Measurements from ENCODE around the gene KRT80.
A peak's percentile ranks its signal among the peaks of the same experiment; 100 is the strongest.

KRT80 gene

GRCh38 chr12:52234223-52234810 is 42.5 kb upstream of the KRT80 start:
- H3K4me3 ChIP-seq (ENCODE audit: low read length): no peak overlapping the region
- no peaks in the 10 kb centered on the region for H3K36me3 ChIP-seq (ENCODE audit: control insufficient read depth, insufficient read depth, low read length)
- no CpG with 5 or more reads among the region's 10 CpGs for WGBS (ENCODE audit: insufficient coverage, insufficient read length)
- H3K27me3 ChIP-seq (ENCODE audit: control insufficient read depth, insufficient read depth, low read length): peaks cover 12% of the 10 kb centered on the region; the same call in 1 of the 2 replicates
- peaks cover 12% of the 10 kb centered on the region for H3K4me1 ChIP-seq (ENCODE audit: control insufficient read depth, insufficient read depth, low read length)
- H3K9me3 ChIP-seq (ENCODE audit: control insufficient read depth, insufficient read depth, low read length): no peaks in the 10 kb centered on the region
- no peak overlapping the region for H3K27ac ChIP-seq (ENCODE audit: low read length)
- no peak for DNase-seq (ENCODE audit: low read depth, low spot score)

GRCh38 chr12:52233462-52234207 is 41.8 kb upstream of the KRT80 start:
- no peaks in the 10 kb centered on the region for H3K9me3 ChIP-seq (ENCODE audit: control insufficient read depth, insufficient read depth, low read length)
- no CpG with 5 or more reads among the region's 40 CpGs for WGBS (ENCODE audit: insufficient coverage, insufficient read length)
- no peak for DNase-seq (ENCODE audit: low read depth, low spot score)
- no peak overlapping the region for H3K27ac ChIP-seq (ENCODE audit: low read length)
- peaks cover 12% of the 10 kb centered on the region; the same call in 1 of the 2 replicates for H3K27me3 ChIP-seq (ENCODE audit: control insufficient read depth, insufficient read depth, low read length)
- H3K36me3 ChIP-seq (ENCODE audit: control insufficient read depth, insufficient read depth, low read length): no peaks in the 10 kb centered on the region
- peaks cover 12% of the 10 kb centered on the region for H3K4me1 ChIP-seq (ENCODE audit: control insufficient read depth, insufficient read depth, low read length)
- H3K4me3 ChIP-seq (ENCODE audit: low read length): peak overlapping the region; percentile 27; the same call in 1 of the 2 replicates

GRCh38 chr12:52232674-52233461 is 41.1 kb upstream of the KRT80 start, which contains the start of gene KRT7:
KRT7 (plus strand) TSS chr12:52233243; CDS start chr12:52233297, 54 bp downstream.
- H3K27me3 ChIP-seq (ENCODE audit: control insufficient read depth, insufficient read depth, low read length): peaks cover 12% of the 10 kb centered on the region; the same call in 1 of the 2 replicates
- H3K4me3 ChIP-seq (ENCODE audit: low read length): peak within 1 kb of the TSS; percentile 27; the same call in 1 of the 2 replicates

GRCh38 chr12:52232203-52232673 is 40.4 kb upstream of the KRT80 start:
- Histone ChIP-seq H3K36me3 (ENCODE audit: control insufficient read depth, insufficient read depth, low read length) (no peaks in the 10 kb centered on the region), H3K27ac (ENCODE audit: low read length) (no peak overlapping the region), H3K27me3 (ENCODE audit: control insufficient read depth, insufficient read depth, low read length) (peaks cover 12% of the 10 kb centered on the region; the same call in 1 of the 2 replicates), H3K9me3 (ENCODE audit: control insufficient read depth, insufficient read depth, low read length) (no peaks in the 10 kb centered on the region), H3K4me3 (ENCODE audit: low read length) (no peak overlapping the region), H3K4me1 (ENCODE audit: control insufficient read depth, insufficient read depth, low read length) (peaks cover 7% of the 10 kb centered on the region)
- WGBS (ENCODE audit: insufficient coverage, insufficient read length): no CpG with 5 or more reads among the region's 12 CpGs
- no peak for DNase-seq (ENCODE audit: low read depth, low spot score)

More at GRCh38 chr12:52232674-52233461, 41.1 kb upstream of the KRT80 start, which contains the start of gene KRT7:
- Histone ChIP-seq H3K36me3 (ENCODE audit: control insufficient read depth, insufficient read depth, low read length) (no peaks in the 10 kb centered on the region), H3K9me3 (ENCODE audit: control insufficient read depth, insufficient read depth, low read length) (no peaks in the 10 kb centered on the region), H3K4me1 (ENCODE audit: control insufficient read depth, insufficient read depth, low read length) (peaks cover 7% of the 10 kb centered on the region), H3K27ac (ENCODE audit: low read length) (no peak within 1 kb of the TSS)
- no CpG with 5 or more reads among the region's 58 CpGs for WGBS (ENCODE audit: insufficient coverage, insufficient read length)
- DNase-seq (ENCODE audit: low read depth, low spot score): no peak

DNA sequence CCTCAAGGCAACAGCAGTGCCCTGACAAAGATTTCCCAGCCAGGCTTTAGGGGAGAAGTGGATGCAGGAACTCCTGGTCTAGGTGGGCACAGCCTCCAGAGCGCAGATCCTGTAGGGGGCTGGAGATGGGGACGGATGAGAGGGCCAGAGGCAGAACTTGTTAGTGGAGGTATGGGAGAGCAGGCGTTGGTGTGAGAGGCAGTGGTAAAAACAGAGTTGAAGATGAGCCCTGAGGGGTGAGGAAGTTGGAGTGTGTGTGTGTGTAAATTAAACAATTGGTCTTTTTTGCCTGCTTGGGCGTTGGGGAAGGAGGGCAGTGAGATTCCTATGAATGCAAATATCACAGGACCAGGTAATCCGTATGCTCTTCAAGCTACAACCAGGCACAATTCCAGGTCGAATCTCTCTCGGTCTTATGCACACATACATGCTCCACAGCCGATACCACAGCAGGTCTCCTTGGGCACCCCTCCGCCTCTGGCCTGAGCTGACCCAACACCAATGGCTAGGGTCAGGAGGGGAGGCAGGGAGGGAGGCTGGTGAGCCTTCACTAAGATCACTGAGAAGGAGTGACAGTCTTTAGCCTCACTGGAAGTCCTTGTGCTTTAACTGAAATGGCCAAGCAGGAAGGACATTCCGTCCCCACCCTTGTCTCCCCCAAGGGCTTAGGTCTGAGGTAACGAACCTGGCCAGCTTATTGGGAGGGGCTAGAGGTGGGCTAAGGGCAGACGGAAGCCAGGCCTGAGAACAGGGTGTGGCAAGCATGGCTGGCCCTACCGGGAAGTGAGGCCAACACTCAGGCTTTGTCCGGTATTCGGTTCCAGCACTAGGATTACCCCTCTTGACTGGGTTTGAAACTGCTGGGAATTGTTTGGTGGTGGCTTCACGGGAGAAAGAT is 39.7 kb upstream of the KRT80 start:
- no CpG with 5 or more reads among the region's 16 CpGs for WGBS (ENCODE audit: insufficient coverage, insufficient read length)
- no peaks in the 10 kb centered on the region for H3K9me3 ChIP-seq (ENCODE audit: control insufficient read depth, insufficient read depth, low read length)
- no peaks in the 10 kb centered on the region for H3K36me3 ChIP-seq (ENCODE audit: control insufficient read depth, insufficient read depth, low read length)
- H3K4me1 ChIP-seq (ENCODE audit: control insufficient read depth, insufficient read depth, low read length): peaks cover 7% of the 10 kb centered on the region
- DNase-seq (ENCODE audit: low read depth, low spot score): no peak
- peaks cover 12% of the 10 kb centered on the region; the same call in 1 of the 2 replicates for H3K27me3 ChIP-seq (ENCODE audit: control insufficient read depth, insufficient read depth, low read length)
- no peak overlapping the region for H3K4me3 ChIP-seq (ENCODE audit: low read length)
- no peak overlapping the region for H3K27ac ChIP-seq (ENCODE audit: low read length)

- H3K27ac ChIP-seq (ENCODE audit: low read length): no peak overlapping the region
- DNase-seq (ENCODE audit: low read depth, low spot score): no peak
- H3K36me3 ChIP-seq (ENCODE audit: control insufficient read depth, insufficient read depth, low read length): no peaks in the 10 kb centered on the region
- no peaks in the 10 kb centered on the region for H3K9me3 ChIP-seq (ENCODE audit: control insufficient read depth, insufficient read depth, low read length)
- no CpG with 5 or more reads among the region's 8 CpGs for WGBS (ENCODE audit: insufficient coverage, insufficient read length)
- peaks cover 12% of the 10 kb centered on the region; the same call in 1 of the 2 replicates for H3K27me3 ChIP-seq (ENCODE audit: control insufficient read depth, insufficient read depth, low read length)
- H3K4me3 ChIP-seq (ENCODE audit: low read length): no peak overlapping the region
- H3K4me1 ChIP-seq (ENCODE audit: control insufficient read depth, insufficient read depth, low read length): peaks cover 7% of the 10 kb centered on the region
These were observed 38.8 kb upstream of the KRT80 start for GRCh38 chr12:52230364-52231281.

DNA sequence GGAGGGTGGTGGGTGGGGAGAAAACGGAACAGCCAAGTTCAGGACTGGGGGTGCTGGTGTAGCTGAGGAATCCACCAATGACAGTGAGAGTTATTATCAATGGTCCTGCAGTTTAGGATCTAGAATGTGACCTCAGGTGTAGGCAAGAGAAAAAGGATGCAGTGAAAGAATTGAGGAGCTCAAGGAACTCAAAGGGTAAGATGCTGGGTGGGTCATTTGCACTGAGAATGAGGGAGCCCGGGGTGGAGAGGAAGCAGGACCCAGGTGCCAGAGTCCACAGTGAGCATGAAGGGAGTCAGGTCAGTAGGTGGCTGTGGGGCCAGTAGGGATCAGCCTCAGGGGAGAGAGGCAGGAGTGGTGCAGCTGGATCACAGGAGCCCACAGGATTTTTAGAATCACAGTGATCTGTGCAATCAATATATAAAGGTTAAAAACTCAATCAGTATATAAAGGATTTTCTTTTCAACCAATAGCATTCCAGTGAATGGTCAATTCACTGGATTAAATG is 38.1 kb upstream of the KRT80 start:
- no peaks in the 10 kb centered on the region for H3K9me3 ChIP-seq (ENCODE audit: control insufficient read depth, insufficient read depth, low read length)
- no peaks in the 10 kb centered on the region for H3K36me3 ChIP-seq (ENCODE audit: control insufficient read depth, insufficient read depth, low read length)
- no peak for DNase-seq (ENCODE audit: low read depth, low spot score)
- no CpG with 5 or more reads among the region's 2 CpGs for WGBS (ENCODE audit: insufficient coverage, insufficient read length)
- peaks cover 7% of the 10 kb centered on the region for H3K4me1 ChIP-seq (ENCODE audit: control insufficient read depth, insufficient read depth, low read length)
- no peak overlapping the region for H3K27ac ChIP-seq (ENCODE audit: low read length)
- H3K27me3 ChIP-seq (ENCODE audit: control insufficient read depth, insufficient read depth, low read length): peaks cover 12% of the 10 kb centered on the region; the same call in 1 of the 2 replicates
- H3K4me3 ChIP-seq (ENCODE audit: low read length): no peak overlapping the region

DNA sequence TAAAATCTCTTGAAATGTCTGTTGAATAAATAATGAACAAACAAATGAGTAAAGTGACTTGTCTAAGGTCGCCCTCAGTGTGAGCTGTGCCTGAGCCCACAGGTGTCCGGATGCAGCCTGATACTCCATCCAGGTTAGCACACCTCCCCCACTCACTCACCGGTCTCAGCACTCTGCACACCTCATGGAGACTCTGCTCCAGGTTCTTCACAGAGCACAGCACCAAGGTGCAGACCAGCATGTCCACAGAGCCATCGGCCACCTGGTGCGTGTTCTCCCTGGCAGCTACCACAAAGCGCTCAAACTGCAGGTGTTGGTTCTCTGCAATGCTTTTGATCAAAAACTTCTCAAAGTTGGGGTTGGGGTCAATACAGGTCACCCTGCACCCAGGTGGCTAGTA is 37.1 kb upstream of the KRT80 start:
- no peak for DNase-seq (ENCODE audit: low read depth, low spot score)
- H3K4me1 ChIP-seq (ENCODE audit: control insufficient read depth, insufficient read depth, low read length): peaks cover 7% of the 10 kb centered on the region
- H3K36me3 ChIP-seq (ENCODE audit: control insufficient read depth, insufficient read depth, low read length): no peaks in the 10 kb centered on the region

GRCh38 chr12:52228366-52228765 is 36.6 kb upstream of the KRT80 start:
- Histone ChIP-seq H3K36me3 (ENCODE audit: control insufficient read depth, insufficient read depth, low read length) (no peaks in the 10 kb centered on the region), H3K27me3 (ENCODE audit: control insufficient read depth, insufficient read depth, low read length) (peaks cover 12% of the 10 kb centered on the region; the same call in 1 of the 2 replicates), H3K27ac (ENCODE audit: low read length) (no peak overlapping the region), H3K4me1 (ENCODE audit: control insufficient read depth, insufficient read depth, low read length) (peaks cover 7% of the 10 kb centered on the region), H3K9me3 (ENCODE audit: control insufficient read depth, insufficient read depth, low read length) (no peaks in the 10 kb centered on the region), H3K4me3 (ENCODE audit: low read length) (no peak overlapping the region)
- DNase-seq (ENCODE audit: low read depth, low spot score): no peak
- WGBS (ENCODE audit: insufficient coverage, insufficient read length): no CpG with 5 or more reads among the region's 3 CpGs

More for the DNA sequence above, 37.1 kb upstream of the KRT80 start:
- no CpG with 5 or more reads among the region's 6 CpGs for WGBS (ENCODE audit: insufficient coverage, insufficient read length)
- no peaks in the 10 kb centered on the region for H3K9me3 ChIP-seq (ENCODE audit: control insufficient read depth, insufficient read depth, low read length)
- H3K27ac ChIP-seq (ENCODE audit: low read length): no peak overlapping the region
- H3K27me3 ChIP-seq (ENCODE audit: control insufficient read depth, insufficient read depth, low read length): peaks cover 12% of the 10 kb centered on the region; the same call in 1 of the 2 replicates
- H3K4me3 ChIP-seq (ENCODE audit: low read length): no peak overlapping the region

Measured in iPS DF 6.9 (cell line).